ENCODE results near the gene PRDX2.
A peak's percentile ranks its signal among the peaks of the same experiment; 100 is the strongest.
"Not testable (repeated sequence)": the region's sequence is repeated elsewhere in the genome, so short reads cannot be mapped to it uniquely, and the experiment has no call there.

PRDX2 gene

DNA sequence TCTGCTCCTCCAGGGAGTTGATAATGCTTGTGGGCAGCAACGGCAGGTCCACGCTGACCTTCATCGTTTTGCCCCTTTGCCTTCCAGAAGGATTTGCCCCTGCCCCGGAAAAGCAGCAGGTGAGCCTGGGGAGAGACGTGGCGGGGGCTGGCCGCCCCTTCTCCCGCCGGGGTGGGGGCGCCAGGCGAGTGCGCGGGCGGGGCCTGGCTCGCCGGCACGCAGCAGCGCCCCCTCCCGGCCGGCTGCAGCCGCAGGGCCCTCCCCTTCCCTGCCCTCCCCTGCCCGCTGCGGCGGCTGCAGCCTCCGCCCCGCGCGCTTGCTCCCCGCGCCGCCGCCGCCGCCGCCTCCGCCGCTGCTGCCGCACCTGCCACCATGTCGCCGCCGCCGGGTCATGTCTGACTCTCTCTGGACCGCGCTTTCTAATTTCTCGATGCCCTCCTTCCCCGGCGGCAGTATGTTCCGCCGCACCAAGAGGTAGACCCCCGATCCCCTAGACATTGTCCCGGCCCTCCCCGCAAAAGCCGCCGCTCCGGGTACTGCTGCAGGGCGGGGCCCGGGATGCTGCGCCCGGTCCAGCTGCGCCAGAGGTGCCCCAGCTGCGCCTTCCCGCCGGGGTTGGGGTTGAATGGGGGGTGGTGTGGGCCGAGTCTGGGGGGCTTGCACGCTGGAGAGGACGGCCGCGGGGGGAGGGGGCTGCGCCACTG is 36.7 kb upstream of the PRDX2 start, which contains the start of gene MAST1:
MAST1 (plus strand) TSS at position 334 of the 704 bp plus-strand sequence; CDS start at position 392, 58 bp downstream.
- Histone ChIP-seq H3K27ac (ENCODE audit: low read length) (no peak within 1 kb of the TSS), H3K4me3 (ENCODE audit: low read length) (peak within 1 kb of the TSS; percentile 61), H3K4me1 (ENCODE audit: control insufficient read depth, low read depth, low read length) (peaks cover 12% of the 10 kb centered on the region), H3K36me3 (ENCODE audit: control insufficient read depth, low read depth, low read length) (no peaks in the 10 kb centered on the region), H3K9me3 (ENCODE audit: control insufficient read depth, low read depth, low read length) (no peaks in the 10 kb centered on the region), H3K9ac (ENCODE audit: low read length) (peak within 1 kb of the TSS; percentile 38), H3K27me3 (ENCODE audit: control insufficient read depth, insufficient read depth, low read length) (peaks cover 41% of the 10 kb centered on the region)

DNA sequence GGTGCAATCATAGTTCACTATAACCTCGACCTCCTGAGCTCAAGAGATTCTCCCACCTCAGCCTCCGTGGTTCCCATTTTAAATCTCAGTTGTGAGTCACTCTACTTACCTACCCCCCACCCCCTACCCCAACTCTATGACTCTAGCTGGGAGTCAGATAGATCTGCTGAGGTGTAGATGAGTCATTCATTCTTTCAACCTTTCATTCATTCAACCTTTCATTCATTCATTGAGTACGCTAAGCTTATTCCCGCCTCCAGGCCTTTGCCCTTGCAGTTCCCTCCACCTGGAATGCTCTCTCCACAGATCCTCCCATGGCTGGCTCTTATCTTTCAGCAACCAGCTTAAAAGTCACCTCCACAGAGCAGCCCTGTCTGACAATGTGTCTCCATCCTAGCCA is 35.6 kb upstream of the PRDX2 start:
- Histone ChIP-seq H3K4me3 (ENCODE audit: low read length) (no peak overlapping the region), H3K4me1 (ENCODE audit: control insufficient read depth, low read depth, low read length) (peaks cover 15% of the 10 kb centered on the region), H3K9ac (ENCODE audit: low read length) (no peak overlapping the region), H3K36me3 (ENCODE audit: control insufficient read depth, low read depth, low read length) (no peaks in the 10 kb centered on the region), H3K27me3 (ENCODE audit: control insufficient read depth, insufficient read depth, low read length) (peaks cover 49% of the 10 kb centered on the region), H3K27ac (ENCODE audit: low read length) (no peak overlapping the region), H3K9me3 (ENCODE audit: control insufficient read depth, low read depth, low read length) (no peaks in the 10 kb centered on the region)

DNA sequence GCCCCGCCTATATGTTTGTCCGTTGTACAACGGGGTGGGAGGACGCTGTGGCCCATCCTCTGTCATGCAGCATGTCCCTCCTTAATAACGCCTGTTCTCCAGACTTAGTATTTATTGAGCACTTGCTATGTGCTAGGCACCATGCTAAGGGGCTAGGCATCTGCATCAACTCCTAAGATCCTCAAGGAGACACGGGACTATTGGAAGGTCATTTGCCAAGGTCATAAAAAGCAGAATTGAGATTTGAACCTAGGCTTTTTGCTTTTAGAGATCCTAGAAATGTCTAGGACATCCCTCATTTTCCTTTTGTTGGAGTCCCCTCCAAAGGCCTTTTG is 34.9 kb upstream of the PRDX2 start:
- Histone ChIP-seq H3K9me3 (ENCODE audit: control insufficient read depth, low read depth, low read length) (no peaks in the 10 kb centered on the region), H3K27me3 (ENCODE audit: control insufficient read depth, insufficient read depth, low read length) (peaks cover 56% of the 10 kb centered on the region), H3K4me1 (ENCODE audit: control insufficient read depth, low read depth, low read length) (peaks cover 15% of the 10 kb centered on the region), H3K9ac (ENCODE audit: low read length) (no peak overlapping the region), H3K27ac (ENCODE audit: low read length) (no peak overlapping the region), H3K4me3 (ENCODE audit: low read length) (no peak overlapping the region), H3K36me3 (ENCODE audit: control insufficient read depth, low read depth, low read length) (no peaks in the 10 kb centered on the region)

DNA sequence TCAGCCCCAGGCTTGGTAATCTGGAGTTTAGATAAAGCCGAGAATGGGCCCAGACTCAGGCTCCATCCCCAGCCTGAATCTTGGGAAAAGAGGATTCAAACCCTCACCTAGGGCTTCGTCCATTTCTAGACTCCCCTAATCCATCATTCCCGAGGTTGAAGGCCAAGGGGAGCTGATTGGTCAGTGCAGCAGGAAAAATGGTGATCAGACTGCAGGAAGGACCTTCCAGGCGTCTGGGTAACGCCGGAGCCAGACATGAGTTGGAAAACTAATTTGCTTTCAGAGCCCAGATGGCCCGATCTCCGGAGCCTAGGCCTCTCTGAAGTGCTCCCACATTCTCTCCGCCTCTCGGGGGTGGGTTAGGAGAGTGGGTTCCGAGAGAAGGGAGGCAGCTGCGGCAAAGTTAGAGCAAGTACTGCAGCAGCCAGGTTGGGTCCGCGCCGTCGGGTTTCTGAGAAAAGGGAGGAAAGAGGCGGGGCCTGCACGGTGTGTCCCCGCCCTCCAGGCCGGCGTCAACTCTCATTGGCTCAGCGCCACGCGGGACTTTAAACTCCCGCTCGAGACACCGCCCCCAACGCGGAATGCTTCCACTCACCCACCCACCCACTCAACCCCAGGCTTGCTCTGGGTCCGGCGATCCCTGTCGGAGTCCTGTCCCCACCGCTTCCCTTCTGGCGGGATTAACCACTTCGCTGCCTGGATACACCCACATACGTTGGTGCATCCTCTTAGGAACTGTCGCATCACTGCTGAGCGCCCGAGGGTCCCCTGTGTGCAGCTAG is 33.6 kb upstream of the PRDX2 start:
- H3K9me3 ChIP-seq (ENCODE audit: control insufficient read depth, low read depth, low read length): no peaks in the 10 kb centered on the region
- peaks cover 10% of the 10 kb centered on the region for H3K4me1 ChIP-seq (ENCODE audit: control insufficient read depth, low read depth, low read length)
- H3K4me3 ChIP-seq (ENCODE audit: low read length): peak overlapping the region; percentile 53
- no peak overlapping the region for H3K9ac ChIP-seq (ENCODE audit: low read length)
- peaks cover 64% of the 10 kb centered on the region for H3K27me3 ChIP-seq (ENCODE audit: control insufficient read depth, insufficient read depth, low read length)
- no peaks in the 10 kb centered on the region for H3K36me3 ChIP-seq (ENCODE audit: control insufficient read depth, low read depth, low read length)
- H3K27ac ChIP-seq (ENCODE audit: low read length): no peak overlapping the region

DNA sequence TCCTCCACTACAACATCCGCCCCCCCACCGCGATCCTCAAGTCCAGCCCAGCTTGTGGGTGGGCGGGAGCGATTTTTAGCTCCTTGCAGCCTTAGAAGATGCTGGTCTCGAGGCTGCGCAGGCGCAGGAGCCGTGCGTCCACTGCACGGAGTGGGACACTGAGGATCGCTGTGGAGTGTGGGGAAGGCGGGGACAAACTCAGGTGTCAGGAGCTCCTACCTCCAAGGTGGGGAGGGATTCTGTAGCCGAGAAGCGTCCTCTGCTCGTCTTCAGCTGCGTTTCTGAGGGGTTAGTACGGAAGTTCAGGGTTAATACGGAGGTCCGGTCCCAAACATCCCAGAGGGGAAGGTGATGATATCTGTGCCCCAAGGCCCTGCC is 33.0 kb upstream of the PRDX2 start, which contains the start of gene RTBDN:
RTBDN (minus strand) TSS at position 14 of the 378 bp plus-strand sequence. CDS start 4,600 bp downstream, outside the sequence.
- H3K9ac ChIP-seq (ENCODE audit: low read length): no peak within 1 kb of the TSS
- no peaks in the 10 kb centered on the region for H3K36me3 ChIP-seq (ENCODE audit: control insufficient read depth, low read depth, low read length)
- peak within 1 kb of the TSS; percentile 53 for H3K4me3 ChIP-seq (ENCODE audit: low read length)
- no peak within 1 kb of the TSS for H3K27ac ChIP-seq (ENCODE audit: low read length)
- H3K27me3 ChIP-seq (ENCODE audit: control insufficient read depth, insufficient read depth, low read length): peaks cover 63% of the 10 kb centered on the region
- H3K9me3 ChIP-seq (ENCODE audit: control insufficient read depth, low read depth, low read length): no peaks in the 10 kb centered on the region
- H3K4me1 ChIP-seq (ENCODE audit: control insufficient read depth, low read depth, low read length): peaks cover 7% of the 10 kb centered on the region

DNA sequence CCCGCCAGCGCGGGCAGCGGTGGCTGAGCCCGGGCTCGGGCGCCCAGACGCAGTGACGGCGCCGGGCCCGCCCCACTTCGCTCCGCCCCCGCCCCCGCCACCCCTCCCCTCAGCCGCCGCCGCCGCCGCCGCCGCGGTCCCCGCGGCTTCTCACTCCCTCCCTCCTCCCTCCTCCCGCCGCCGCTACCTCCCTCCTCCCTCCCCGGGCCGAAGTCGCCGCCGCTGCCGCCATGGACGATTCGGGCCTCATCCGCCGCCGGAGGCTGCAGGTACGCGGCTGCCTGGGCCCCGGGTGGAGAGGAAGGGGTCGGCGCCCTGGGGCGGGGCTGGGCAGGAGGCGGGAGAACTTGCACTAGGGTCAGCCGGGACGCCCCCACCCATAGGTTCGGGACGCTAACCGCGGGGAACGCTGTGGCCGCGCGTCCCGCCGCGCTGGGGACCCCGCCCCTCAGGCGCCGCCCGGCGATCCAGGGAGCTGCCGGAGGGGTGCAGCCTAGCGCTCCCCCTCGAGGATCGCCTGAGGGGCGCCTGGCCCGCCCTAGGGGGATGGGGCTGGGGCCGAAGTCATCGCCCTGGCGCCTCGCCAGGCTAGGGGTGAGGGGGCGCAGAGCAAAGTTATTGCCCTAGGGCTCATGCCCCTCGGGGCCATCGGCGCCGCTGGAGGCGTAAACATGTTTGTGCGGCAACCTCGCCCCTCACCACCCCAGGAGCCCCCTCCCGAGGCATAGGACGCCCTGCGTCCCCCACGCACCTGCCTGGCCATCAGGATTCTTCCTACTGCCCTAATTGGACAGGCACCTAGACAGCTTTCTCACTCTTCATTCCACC is 32.4 kb upstream of the PRDX2 start:
- Histone ChIP-seq H3K36me3 (ENCODE audit: control insufficient read depth, low read depth, low read length) (no peaks in the 10 kb centered on the region), H3K4me1 (ENCODE audit: control insufficient read depth, low read depth, low read length) (peaks cover 4% of the 10 kb centered on the region), H3K27me3 (ENCODE audit: control insufficient read depth, insufficient read depth, low read length) (peaks cover 57% of the 10 kb centered on the region), H3K9me3 (ENCODE audit: control insufficient read depth, low read depth, low read length) (no peaks in the 10 kb centered on the region), H3K9ac (ENCODE audit: low read length) (no peak overlapping the region), H3K27ac (ENCODE audit: low read length) (no peak overlapping the region), H3K4me3 (ENCODE audit: low read length) (peak overlapping the region; percentile 53)

DNA sequence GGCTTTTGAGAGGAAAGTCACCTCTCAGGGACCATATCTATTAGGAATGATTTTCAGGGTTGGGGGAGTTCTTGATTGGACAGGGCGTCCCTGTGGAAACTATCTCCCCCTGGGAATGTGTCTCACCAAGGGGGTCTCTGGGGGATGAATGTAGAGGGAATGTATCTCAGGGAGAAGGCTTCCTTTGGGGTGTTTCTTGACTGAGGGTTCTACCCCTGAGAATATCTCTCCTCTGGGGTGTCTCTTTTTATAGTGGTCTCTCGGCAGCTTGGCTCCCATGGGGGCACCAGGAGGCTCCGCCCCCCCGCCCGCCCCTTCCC is 31.8 kb upstream of the PRDX2 start:
- H3K4me3 ChIP-seq (ENCODE audit: low read length): peak overlapping the region; percentile 34

DNA sequence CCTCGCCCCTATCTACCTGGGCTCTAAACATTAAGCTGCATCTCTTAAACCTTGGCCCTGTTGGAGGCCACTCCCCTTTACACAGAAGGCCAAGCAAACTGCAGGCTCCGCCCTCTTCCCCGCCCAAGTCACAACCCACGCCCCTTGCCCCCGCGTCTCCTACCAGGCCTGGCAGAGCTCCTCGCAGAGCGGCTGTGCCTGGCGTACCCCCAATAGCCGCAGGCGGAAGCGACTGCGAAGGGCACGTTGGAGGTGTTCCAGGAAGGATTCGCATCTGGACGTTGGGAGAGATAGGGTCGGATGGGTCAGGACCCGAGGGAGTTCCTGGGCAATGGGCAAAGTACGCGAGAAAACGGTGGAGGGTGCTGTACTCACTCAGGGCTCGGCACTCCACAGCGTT is 26.9 kb upstream of the PRDX2 start:
- peaks cover 3% of the 10 kb centered on the region for H3K4me1 ChIP-seq (ENCODE audit: control insufficient read depth, low read depth, low read length)
- H3K9me3 ChIP-seq (ENCODE audit: control insufficient read depth, low read depth, low read length): no peaks in the 10 kb centered on the region
- peak overlapping the region; percentile 11 for H3K4me3 ChIP-seq (ENCODE audit: low read length)
- H3K27ac ChIP-seq (ENCODE audit: low read length): no peak overlapping the region
- no peak overlapping the region for H3K9ac ChIP-seq (ENCODE audit: low read length)
- H3K36me3 ChIP-seq (ENCODE audit: control insufficient read depth, low read depth, low read length): no peaks in the 10 kb centered on the region
- H3K27me3 ChIP-seq (ENCODE audit: control insufficient read depth, insufficient read depth, low read length): peaks cover 23% of the 10 kb centered on the region

More for the DNA sequence above, 31.8 kb upstream of the PRDX2 start:
- Histone ChIP-seq H3K27ac (ENCODE audit: low read length) (no peak overlapping the region), H3K9ac (ENCODE audit: low read length) (no peak overlapping the region), H3K9me3 (ENCODE audit: control insufficient read depth, low read depth, low read length) (no peaks in the 10 kb centered on the region), H3K27me3 (ENCODE audit: control insufficient read depth, insufficient read depth, low read length) (peaks cover 55% of the 10 kb centered on the region), H3K4me1 (ENCODE audit: control insufficient read depth, low read depth, low read length) (peaks cover 3% of the 10 kb centered on the region), H3K36me3 (ENCODE audit: control insufficient read depth, low read depth, low read length) (no peaks in the 10 kb centered on the region)

DNA sequence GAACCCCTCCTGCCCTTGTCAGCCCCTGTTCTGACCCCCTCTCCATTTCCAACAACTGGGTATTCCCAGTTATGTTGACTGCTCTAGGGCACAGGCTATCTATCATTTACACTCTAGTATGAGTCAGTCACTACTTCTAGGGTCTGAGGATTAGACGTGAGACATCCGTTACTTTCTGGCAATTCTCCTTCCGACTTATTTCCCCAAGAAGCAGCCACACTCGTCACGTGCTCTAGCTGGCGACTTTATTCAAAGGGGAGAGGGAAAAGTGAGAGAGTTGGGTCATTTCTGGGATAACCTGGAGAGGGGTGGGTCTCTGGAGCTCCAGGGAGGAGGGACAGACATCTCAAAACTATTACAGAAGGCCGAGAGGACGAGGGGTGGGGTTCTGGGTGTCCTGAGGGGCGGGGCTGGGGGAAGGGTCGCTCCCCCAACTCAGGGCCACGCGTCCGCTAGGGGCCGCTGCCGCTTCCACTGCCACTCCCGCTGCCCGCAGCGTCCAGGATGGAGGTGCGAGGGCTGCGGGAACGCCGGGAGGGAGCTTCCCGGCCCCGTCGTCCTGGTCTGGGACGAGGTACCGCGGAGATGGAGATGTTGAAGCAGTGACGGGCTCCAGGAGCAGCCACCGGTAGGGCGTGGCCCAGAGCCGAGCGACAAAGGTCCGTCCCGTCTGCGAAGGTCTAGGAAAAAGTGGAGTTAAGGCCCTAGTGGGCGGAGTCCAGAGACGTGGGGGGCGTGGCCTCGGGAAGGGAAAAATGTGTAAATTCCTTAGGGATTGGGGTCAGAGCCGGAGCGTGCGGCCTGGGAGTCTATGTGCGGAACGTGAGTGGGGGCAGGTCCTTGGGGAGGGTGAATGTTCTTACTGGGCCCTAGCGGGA is 23.9 kb upstream of the PRDX2 start:
- H3K27ac ChIP-seq (ENCODE audit: low read length): no peak overlapping the region
- no peaks in the 10 kb centered on the region for H3K4me1 ChIP-seq (ENCODE audit: control insufficient read depth, low read depth, low read length)
- no peaks in the 10 kb centered on the region for H3K27me3 ChIP-seq (ENCODE audit: control insufficient read depth, insufficient read depth, low read length)
- H3K9me3 ChIP-seq (ENCODE audit: control insufficient read depth, low read depth, low read length): no peaks in the 10 kb centered on the region
- H3K9ac ChIP-seq (ENCODE audit: low read length): no peak overlapping the region
- no peaks in the 10 kb centered on the region for H3K36me3 ChIP-seq (ENCODE audit: control insufficient read depth, low read depth, low read length)
- peak overlapping the region; percentile 43 for H3K4me3 ChIP-seq (ENCODE audit: low read length)

DNA sequence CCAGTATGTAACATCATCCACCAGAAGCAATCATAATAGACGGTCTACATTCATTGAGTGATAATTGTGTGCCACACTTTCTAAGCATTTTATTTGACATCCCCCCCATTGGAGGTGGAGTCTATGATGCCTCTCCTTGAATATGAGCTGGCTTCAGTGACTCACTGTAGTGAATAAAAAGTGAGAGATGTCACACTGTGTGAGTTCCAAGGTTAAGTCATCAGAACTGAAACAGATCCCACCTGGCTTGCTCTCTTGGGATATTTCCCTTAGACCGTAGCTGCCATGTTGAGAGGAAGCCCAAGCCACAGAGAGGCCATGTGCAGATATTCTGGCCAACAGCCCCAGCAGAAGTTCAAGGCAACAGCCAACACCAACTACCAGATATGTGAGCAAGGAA is 20.2 kb upstream of the PRDX2 start:
- Histone ChIP-seq H3K27me3 (ENCODE audit: control insufficient read depth, insufficient read depth, low read length) (no peaks in the 10 kb centered on the region), H3K9me3 (ENCODE audit: control insufficient read depth, low read depth, low read length) (no peaks in the 10 kb centered on the region), H3K9ac (ENCODE audit: low read length) (no peak overlapping the region), H3K4me3 (ENCODE audit: low read length) (no peak overlapping the region), H3K27ac (ENCODE audit: low read length) (no peak overlapping the region), H3K36me3 (ENCODE audit: control insufficient read depth, low read depth, low read length) (no peaks in the 10 kb centered on the region), H3K4me1 (ENCODE audit: control insufficient read depth, low read depth, low read length) (no peaks in the 10 kb centered on the region)

DNA sequence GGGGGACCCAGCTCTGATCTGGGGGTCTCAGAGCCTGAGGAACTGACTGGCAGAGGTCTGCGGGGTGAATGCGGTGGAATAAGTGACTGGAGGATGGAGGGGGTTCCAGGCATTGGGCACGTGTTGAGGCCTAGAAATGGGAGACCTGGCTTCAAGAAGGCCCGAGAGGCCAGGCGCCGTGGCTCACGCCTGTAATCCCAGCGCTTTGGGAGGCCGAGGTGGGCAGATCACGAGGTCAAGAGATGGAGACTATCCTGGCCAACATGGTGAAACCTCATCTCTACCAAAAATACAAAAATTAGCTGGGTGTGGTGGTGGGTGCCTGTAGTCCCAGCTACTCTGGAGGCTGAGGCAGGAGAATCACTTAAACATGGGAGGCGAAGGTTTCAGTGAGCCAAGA is 16.2 kb upstream of the PRDX2 start:
- H3K27ac ChIP-seq (ENCODE audit: low read length); H3K27me3 ChIP-seq (ENCODE audit: control insufficient read depth, insufficient read depth, low read length); H3K9ac ChIP-seq (ENCODE audit: low read length); H3K4me1 ChIP-seq (ENCODE audit: control insufficient read depth, low read depth, low read length); H3K36me3 ChIP-seq (ENCODE audit: control insufficient read depth, low read depth, low read length); H3K4me3 ChIP-seq (ENCODE audit: low read length); H3K9me3 ChIP-seq (ENCODE audit: control insufficient read depth, low read depth, low read length): not testable (repeated sequence)

All from iPS-18a (cell line).